ENCODE results near the gene ALX4.

ALX4 gene

GRCh38 chr11:44334356-44335004, 24.5 kb upstream of the ALX4 start:
- no peak for DNase-seq

GRCh38 chr11:44333271-44334218, 23.6 kb upstream of the ALX4 start:
- DNase-seq: no peak

- DNase-seq: no peak
These were observed 22.7 kb upstream of the ALX4 start for GRCh38 chr11:44332665-44333064.

GRCh38 chr11:44329472-44330230, 19.7 kb upstream of the ALX4 start:
- DNase-seq: no peak

GRCh38 chr11:44328138-44328660, 18.3 kb upstream of the ALX4 start:
- no peak for DNase-seq

GRCh38 chr11:44327730-44328129, 17.8 kb upstream of the ALX4 start:
- DNase-seq: no peak

GRCh38 chr11:44326615-44327475, 16.9 kb upstream of the ALX4 start:
- DNase-seq: no peak

GRCh38 chr11:44325698-44326097, 15.8 kb upstream of the ALX4 start:
- DNase-seq: no peak

- no peak for DNase-seq
These were observed 15.0 kb upstream of the ALX4 start for GRCh38 chr11:44324749-44325525.

GRCh38 chr11:44324222-44324621, 14.3 kb upstream of the ALX4 start:
- no peak for DNase-seq

- DNase-seq: no peak
These were observed 12.3 kb upstream of the ALX4 start for GRCh38 chr11:44322243-44322642.

- no peak for DNase-seq
These were observed 11.1 kb upstream of the ALX4 start for GRCh38 chr11:44321059-44321458.

- no peak for DNase-seq
These were observed 10.5 kb upstream of the ALX4 start for GRCh38 chr11:44320289-44320973.

- DNase-seq: no peak
These were observed 9.8 kb upstream of the ALX4 start for GRCh38 chr11:44319552-44320288.

- no peak for DNase-seq
These were observed 9.2 kb upstream of the ALX4 start for GRCh38 chr11:44319170-44319551.

- DNase-seq: no peak
These were observed 8.4 kb upstream of the ALX4 start for GRCh38 chr11:44318369-44318768.

GRCh38 chr11:44316659-44317240, 6.8 kb upstream of the ALX4 start:
- DNase-seq: no peak

GRCh38 chr11:44315947-44316658, 6.2 kb upstream of the ALX4 start:
- no peak for DNase-seq

- no peak for DNase-seq
These were observed 4.8 kb upstream of the ALX4 start for GRCh38 chr11:44314733-44315132.
